Kidney epithelial cell (primary cell): ENCODE results near the gene PARL. TPM values are rescaled to one million over a fixed set of nuclear protein-coding genes. Genes with fewer than 3 reads are reported as not detected.
"Not testable (repeated sequence)": the region's sequence is repeated elsewhere in the genome, so short reads cannot be mapped to it uniquely, and the experiment has no call there.

Source experiments
- DNase-seq: peaks from one replicate; pipeline ENCODE4 v3.0.0-alpha.2; 2010; ENCODE audit warnings: low read depth
- H3K27me3 ChIP-seq: 2 replicates; pipeline ENCODE4 v1.6.0; 2011; ENCODE audit warnings: low read length; ENCODE audit not compliant: control insufficient read depth, insufficient read depth
- H3K36me3 ChIP-seq: 2 replicates; pipeline ENCODE4 v1.5.1; 2011; ENCODE audit warnings: low read length; ENCODE audit not compliant: control insufficient read depth, insufficient read depth
- H3K4me3 ChIP-seq: 2 replicates; pipeline ENCODE4 v1.5.1; 2011; ENCODE audit warnings: low read depth, mild to moderate bottlenecking, control low read depth, low read length
- total RNA-seq: library from RNA; depleted of rRNA; stranded (reverse); fragments of >200 nt; gene quantifications from 2 replicates; pipeline ENCODE4 v1.2.3, GENCODE V29; 2015
- TF ChIP-seq, protein P1 (sequence below): IDR thresholded peaks from 2 replicates; pipeline ENCODE4 v1.5.1; 2011; ENCODE audit warnings: mild to moderate bottlenecking, moderate library complexity, low read length, control low read depth, inconsistent platforms; ENCODE audit not compliant: insufficient read depth, poor library complexity, severe bottlenecking

The PARL gene
- total RNA-seq, 1 donor from 2014 or later, result 45.3 TPM

DNA sequence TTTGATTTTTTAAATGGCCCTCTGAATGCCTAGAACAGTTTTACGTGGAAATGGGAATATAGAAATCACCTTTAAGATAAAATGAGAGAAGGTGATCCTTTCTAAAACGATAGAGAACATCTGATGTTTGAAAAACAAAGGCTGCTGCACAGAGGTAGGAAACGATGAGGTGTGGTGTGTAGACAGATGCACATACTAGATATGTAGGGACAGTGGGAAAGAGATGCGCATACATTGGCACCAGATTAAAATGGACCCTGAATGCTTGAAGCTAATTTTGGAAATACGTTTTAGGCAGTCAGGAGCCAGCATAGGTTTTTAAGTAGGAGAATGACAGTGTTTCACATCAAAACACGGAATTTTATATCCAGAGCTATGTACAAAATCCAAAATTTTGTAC, 88.3 kb downstream of the PARL start:
- H3K4me3 ChIP-seq, result no peak overlapping the region
- peaks cover 2% of the 10 kb centered on the region for H3K36me3 ChIP-seq
- TF ChIP-seq, protein P1, sequence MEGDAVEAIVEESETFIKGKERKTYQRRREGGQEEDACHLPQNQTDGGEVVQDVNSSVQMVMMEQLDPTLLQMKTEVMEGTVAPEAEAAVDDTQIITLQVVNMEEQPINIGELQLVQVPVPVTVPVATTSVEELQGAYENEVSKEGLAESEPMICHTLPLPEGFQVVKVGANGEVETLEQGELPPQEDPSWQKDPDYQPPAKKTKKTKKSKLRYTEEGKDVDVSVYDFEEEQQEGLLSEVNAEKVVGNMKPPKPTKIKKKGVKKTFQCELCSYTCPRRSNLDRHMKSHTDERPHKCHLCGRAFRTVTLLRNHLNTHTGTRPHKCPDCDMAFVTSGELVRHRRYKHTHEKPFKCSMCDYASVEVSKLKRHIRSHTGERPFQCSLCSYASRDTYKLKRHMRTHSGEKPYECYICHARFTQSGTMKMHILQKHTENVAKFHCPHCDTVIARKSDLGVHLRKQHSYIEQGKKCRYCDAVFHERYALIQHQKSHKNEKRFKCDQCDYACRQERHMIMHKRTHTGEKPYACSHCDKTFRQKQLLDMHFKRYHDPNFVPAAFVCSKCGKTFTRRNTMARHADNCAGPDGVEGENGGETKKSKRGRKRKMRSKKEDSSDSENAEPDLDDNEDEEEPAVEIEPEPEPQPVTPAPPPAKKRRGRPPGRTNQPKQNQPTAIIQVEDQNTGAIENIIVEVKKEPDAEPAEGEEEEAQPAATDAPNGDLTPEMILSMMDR, result no peak
- no peaks in the 10 kb centered on the region for H3K27me3 ChIP-seq
- no peak for DNase-seq

DNA sequence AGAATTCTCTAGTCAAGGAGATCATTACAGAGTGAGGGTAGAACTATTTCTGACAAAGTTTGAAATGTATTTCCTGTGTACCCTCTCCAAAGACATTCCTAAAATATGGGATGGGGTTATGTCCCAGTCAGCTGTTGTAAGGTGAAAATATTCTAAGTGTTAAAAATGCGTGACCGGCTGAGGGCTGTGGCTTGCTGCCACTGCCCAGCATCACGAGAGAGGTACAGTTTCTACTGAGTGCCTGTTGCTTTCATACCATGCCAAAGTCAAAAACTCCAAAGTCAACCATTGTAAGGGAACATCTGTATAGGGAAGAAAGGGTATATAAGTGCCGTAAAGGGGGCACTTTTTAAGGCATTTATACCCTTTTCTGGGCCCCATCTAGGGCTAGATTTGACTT, 90.2 kb downstream of the PARL start:
- TF ChIP-seq, protein P1, result no peak
- no peaks in the 10 kb centered on the region for H3K27me3 ChIP-seq
- no peaks in the 10 kb centered on the region for H3K36me3 ChIP-seq
- DNase-seq, result no peak
- no peak overlapping the region for H3K4me3 ChIP-seq

DNA sequence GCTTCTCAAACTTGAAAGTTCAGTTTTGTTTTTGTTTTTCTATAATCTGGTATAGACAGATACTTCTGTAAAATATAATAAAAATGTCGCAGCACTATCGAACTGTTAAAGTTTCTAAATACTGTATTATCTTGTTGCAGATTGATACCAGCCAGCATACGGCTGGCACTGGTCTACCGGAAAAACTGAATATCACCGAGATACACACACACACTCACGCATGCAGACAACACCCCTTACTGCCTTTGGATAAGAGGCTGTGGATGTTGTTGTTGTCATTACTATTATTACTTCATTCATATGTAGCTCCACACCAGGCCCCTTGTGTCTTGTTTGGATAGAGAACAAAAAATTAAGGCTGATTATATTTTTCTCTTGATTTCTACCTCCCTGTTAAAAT, 91.7 kb downstream of the PARL start:
- TF ChIP-seq, protein P1, result no peak
- Histone ChIP-seq H3K4me3 (no peak overlapping the region), H3K27me3 (no peaks in the 10 kb centered on the region), H3K36me3 (no peaks in the 10 kb centered on the region)
- DNase-seq, result no peak

DNA sequence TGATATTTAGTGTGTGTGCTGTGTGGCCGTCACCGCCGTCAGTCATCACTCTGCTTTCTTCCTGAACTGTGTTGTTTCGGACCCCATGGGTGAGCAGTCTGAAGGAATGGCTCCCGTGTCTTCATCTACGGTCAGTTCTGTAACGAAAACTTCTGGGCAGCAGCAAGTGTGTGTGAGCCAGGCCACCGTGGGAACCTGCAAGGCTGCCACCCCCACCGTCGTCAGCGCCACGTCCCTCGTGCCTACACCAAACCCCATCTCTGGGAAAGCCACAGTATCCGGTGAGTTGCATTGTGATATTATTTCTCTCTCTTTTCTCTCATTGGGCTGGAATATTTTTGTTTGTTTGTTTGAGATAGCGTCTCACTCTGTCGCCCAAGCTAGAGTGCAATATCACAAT, 94.0 kb downstream of the PARL start:
- no peak for DNase-seq
- TF ChIP-seq, protein P1, result no peak
- Histone ChIP-seq H3K4me3 (no peak overlapping the region), H3K27me3 (no peaks in the 10 kb centered on the region), H3K36me3 (no peaks in the 10 kb centered on the region)

DNA sequence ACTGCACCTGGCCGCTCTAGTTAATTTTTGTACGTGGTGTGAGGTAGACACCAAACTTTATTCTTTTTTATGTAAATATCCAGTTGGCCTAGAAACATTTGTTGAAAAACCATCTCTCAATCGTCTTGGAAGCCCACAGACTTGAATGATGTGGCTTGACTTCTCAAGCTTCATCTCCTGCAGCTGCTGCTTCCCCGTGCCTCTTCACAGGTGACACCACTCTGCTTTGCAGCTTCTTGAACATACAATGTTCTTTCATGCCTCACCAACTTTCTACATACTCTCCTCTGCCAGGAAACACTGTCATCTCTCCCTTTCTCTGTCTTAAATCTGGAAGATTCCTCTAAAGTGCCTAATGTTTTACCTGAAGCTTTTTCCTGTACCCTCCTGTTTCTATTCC, 94.9 kb downstream of the PARL start:
- TF ChIP-seq, protein P1, result no peak
- Histone ChIP-seq H3K27me3 (no peaks in the 10 kb centered on the region), H3K36me3 (no peaks in the 10 kb centered on the region), H3K4me3 (no peak overlapping the region)
- no peak for DNase-seq

DNA sequence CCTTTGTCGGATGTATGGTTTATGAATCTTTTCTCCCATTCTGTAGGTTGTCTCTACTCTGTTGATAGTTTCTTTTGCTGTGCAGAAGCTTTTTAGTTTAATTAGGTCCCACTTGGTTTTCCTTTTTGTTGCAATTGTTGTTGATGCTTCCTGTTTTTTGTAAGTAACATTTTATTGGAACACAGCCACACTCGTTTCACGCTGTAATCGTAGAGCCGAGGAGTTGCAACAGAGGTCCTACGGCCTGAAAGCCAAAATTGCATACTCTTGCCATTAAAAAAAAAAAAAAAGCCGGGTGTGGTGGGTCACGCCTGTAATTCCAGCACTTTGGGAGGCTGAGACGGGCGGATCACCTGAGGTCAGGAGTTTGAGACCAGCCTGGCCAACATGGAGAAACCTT, 100.2 kb downstream of the PARL start:
- not testable (repeated sequence) for DNase-seq, H3K4me3 ChIP-seq, H3K36me3 ChIP-seq, H3K27me3 ChIP-seq
